H1 (cell line): ENCODE measurements around the gene CYP1A1. TPM values are rescaled to one million over a fixed set of nuclear protein-coding genes. Genes with fewer than 3 reads are reported as not detected.

Experiments used
- CTCF ChIA-PET: fragments of 300-600 bp; sonication (Branson Sonifier 250); formaldehyde crosslinking; loops from one replicate; lab custom pipeline; 2021; ENCODE audit not compliant: partially characterized antibody; lab: Charles Lee
- POLR2A ChIA-PET: fragments of 300-600 bp; sonication (Branson Sonifier 250); formaldehyde crosslinking; loops from one replicate; lab custom pipeline; 2021; ENCODE audit warnings: inconsistent platforms; ENCODE audit not compliant: partially characterized antibody; lab: Charles Lee
- DNase-seq, 2 experiments: peaks; one replicate each; pipeline versions ENCODE4 v3.0.0 to v3.0.0-alpha.2; 2010 to 2022; ENCODE audit warnings: low spot score in 2 of 2, low read depth in 1 of 2, mixed read lengths in 1 of 2
- FAIRE-seq: peaks from 2 replicates; lab custom pipeline; 2011; peaks lifted over from hg19 to GRCh38; lab: Jason Lieb, UNC
- H2AFZ ChIP-seq: 2 replicates; pipeline ENCODE4 v1.8.1; 2012; ENCODE audit warnings: low read length, inconsistent platforms
- H2AK5ac ChIP-seq: 2 replicates; pipeline ENCODE4 v1.6.1; 2013; ENCODE audit warnings: low read depth, low read length
- H2BK120ac ChIP-seq: replicated peaks from 2 replicates; pipeline ENCODE3; 2013; ENCODE audit warnings: low read depth, low read length, inconsistent platforms
- H2BK12ac ChIP-seq: 2 replicates; pipeline ENCODE4 v1.6.1; 2013; ENCODE audit warnings: low read depth, low read length
- H2BK15ac ChIP-seq: 2 replicates; pipeline ENCODE4 v1.6.1; 2013; ENCODE audit warnings: low read length
- H2BK20ac ChIP-seq: 2 replicates; pipeline ENCODE4 v1.6.1; 2013; ENCODE audit warnings: low read length
- H2BK5ac ChIP-seq: 2 replicates; pipeline ENCODE4 v1.6.1; 2013; ENCODE audit warnings: low read depth, low read length
- H3K14ac ChIP-seq: 2 replicates; pipeline ENCODE4 v1.6.1; 2013; ENCODE audit warnings: inconsistent platforms; ENCODE audit not compliant: insufficient read length
- H3K18ac ChIP-seq: 2 replicates; pipeline ENCODE4 v1.6.1; 2013; ENCODE audit warnings: low read length; ENCODE audit errors: extremely low read depth
- H3K23ac ChIP-seq: 2 replicates; pipeline ENCODE4 v1.6.1; 2013; ENCODE audit warnings: inconsistent platforms; ENCODE audit not compliant: insufficient read length
- H3K23me2 ChIP-seq: 2 replicates; pipeline ENCODE4 v1.6.1; 2013; ENCODE audit warnings: low read depth, low read length
- H3K27ac ChIP-seq: 2 replicates; pipeline ENCODE4 v1.6.1; 2011; ENCODE audit warnings: low read depth, low read length, inconsistent platforms
- H3K27me3 ChIP-seq, 4 experiments: replicated peaks in 1 of 4; 1 replicate in 1 of 4; 2 replicates in 3 of 4; pipeline versions ENCODE4 v1.6.1 to v1.8.1; 2011 to 2013; ENCODE audit warnings: low read length in 3 of 4, mild to moderate bottlenecking in 3 of 4, inconsistent platforms in 2 of 4, mixed read lengths in 2 of 4, moderate library complexity in 1 of 4; ENCODE audit not compliant: control insufficient read depth in 3 of 4, insufficient read depth in 3 of 4; ENCODE audit errors: extremely low read depth in 1 of 4
- H3K36me3 ChIP-seq, 4 experiments: 2 replicates each; pipeline versions ENCODE4 v1.6.1 to v1.8.1; 2011 to 2013; ENCODE audit warnings: mild to moderate bottlenecking in 4 of 4, low read length in 3 of 4, moderate library complexity in 2 of 4, control low read depth in 1 of 4, inconsistent platforms in 1 of 4; ENCODE audit not compliant: insufficient read depth in 4 of 4, control insufficient read depth in 2 of 4
- H3K4ac ChIP-seq: replicated peaks from 2 replicates; pipeline ENCODE3; 2013; ENCODE audit warnings: low read length, low read depth, mixed read lengths, inconsistent platforms; ENCODE audit not compliant: insufficient read length
- H3K4me1 ChIP-seq, 4 experiments: replicated peaks in 1 of 4; 1 replicate in 1 of 4; 2 replicates in 3 of 4; pipeline versions ENCODE4 v1.6.1 to v1.8.1; 2011 to 2013; ENCODE audit warnings: low read length in 3 of 4, inconsistent platforms in 2 of 4, mixed read lengths in 1 of 4; ENCODE audit not compliant: insufficient read depth in 4 of 4, control insufficient read depth in 3 of 4
- H3K4me2 ChIP-seq, 2 experiments: 2 replicates each; pipeline versions ENCODE4 v1.6.1 to v1.8.1; 2011 to 2013; ENCODE audit warnings: low read depth in 2 of 2, low read length in 2 of 2, control low read depth in 1 of 2, inconsistent platforms in 1 of 2, mild to moderate bottlenecking in 1 of 2; ENCODE audit not compliant: insufficient read depth in 1 of 2
- H3K4me3 ChIP-seq, 4 experiments: fragments of 200-600, 300-600 bp in 1 of 4; sonication (generic), shearing (Covaris generic), sonication (Bioruptor Twin) in 1 of 4; 2 replicates each; pipeline versions ENCODE4 v1.5.1 to v1.8.1; 2011 to 2016; ENCODE audit warnings: low read length in 4 of 4, low read depth in 3 of 4, control low read depth in 2 of 4, inconsistent platforms in 2 of 4, mild to moderate bottlenecking in 2 of 4, mixed read lengths in 1 of 4, moderate library complexity in 1 of 4; ENCODE audit not compliant: insufficient read depth in 2 of 4; ENCODE audit errors: extremely low read depth in 1 of 4
- H3K56ac ChIP-seq: replicated peaks from 2 replicates; pipeline ENCODE3; 2013; ENCODE audit warnings: low read depth, mild to moderate bottlenecking, mixed read lengths, low read length, inconsistent platforms; ENCODE audit not compliant: insufficient read length
- H3K79me1 ChIP-seq: 2 replicates; pipeline ENCODE4 v1.6.1; 2013; ENCODE audit warnings: low read depth, low read length, control low read depth
- H3K79me2 ChIP-seq, 2 experiments: 2 replicates each; pipeline versions ENCODE4 v1.6.1 to v1.8.1; 2012 to 2013; ENCODE audit warnings: low read length in 2 of 2, mild to moderate bottlenecking in 2 of 2, inconsistent platforms in 1 of 2; ENCODE audit not compliant: insufficient read depth in 2 of 2, control insufficient read depth in 1 of 2
- H3K9ac ChIP-seq, 4 experiments: replicated peaks in 1 of 4; 1 replicate in 1 of 4; 2 replicates in 3 of 4; pipeline versions ENCODE4 v1.6.1 to v1.8.1; 2011 to 2013; ENCODE audit warnings: low read depth in 3 of 4, low read length in 3 of 4, control low read depth in 2 of 4, mild to moderate bottlenecking in 2 of 4, moderate library complexity in 2 of 4, inconsistent platforms in 1 of 4; ENCODE audit errors: extremely low read depth in 1 of 4
- H3K9me3 ChIP-seq, 2 experiments: 2 replicates each; pipeline versions ENCODE4 v1.6.1 to v1.8.1; 2012 to 2013; ENCODE audit warnings: mild to moderate bottlenecking in 2 of 2, moderate library complexity in 2 of 2, control low read depth in 1 of 2, inconsistent platforms in 1 of 2, low read depth in 1 of 2, low read length in 1 of 2, mixed read lengths in 1 of 2; ENCODE audit not compliant: insufficient read depth in 2 of 2
- H4K20me1 ChIP-seq, 2 experiments: replicated peaks in 1 of 2; 2 replicates each; pipeline versions ENCODE3 to v1.8.1; 2011 to 2013; ENCODE audit warnings: inconsistent platforms in 2 of 2, low read length in 2 of 2, mild to moderate bottlenecking in 1 of 2; ENCODE audit not compliant: insufficient read depth in 2 of 2, control insufficient read depth in 1 of 2
- H4K5ac ChIP-seq: 2 replicates; pipeline ENCODE4 v1.6.1; 2013; ENCODE audit warnings: low read length, low read depth, mixed read lengths, inconsistent platforms; ENCODE audit not compliant: insufficient read length
- H4K8ac ChIP-seq: 2 replicates; pipeline ENCODE4 v1.8.0; 2013; ENCODE audit warnings: mild to moderate bottlenecking, moderate library complexity, low read length, inconsistent platforms; ENCODE audit not compliant: insufficient read depth; ENCODE audit errors: extremely low read depth
- H4K91ac ChIP-seq: replicated peaks from 2 replicates; pipeline ENCODE3; 2013; ENCODE audit warnings: low read length, mixed read lengths, inconsistent platforms; ENCODE audit not compliant: insufficient read length
- GTF2F1 ChIP-seq: IDR thresholded peaks from 2 replicates; pipeline ENCODE4 v1.6.1; 2012; ENCODE audit warnings: low read depth, low read length, improper control_type of control experiment, borderline replicate concordance
- JUND ChIP-seq: IDR thresholded peaks from 2 replicates; pipeline ENCODE4 v1.6.1; 2011; ENCODE audit warnings: mild to moderate bottlenecking, improper control_type of control experiment, low read length
- MAFK ChIP-seq: IDR thresholded peaks from 2 replicates; pipeline ENCODE4 v1.6.1; 2012; ENCODE audit warnings: low read depth, mild to moderate bottlenecking, improper control_type of control experiment, low read length
- NANOG ChIP-seq: IDR thresholded peaks from 2 replicates; pipeline ENCODE4 v1.6.1; 2011; ENCODE audit warnings: low read length, low read depth, mild to moderate bottlenecking, inconsistent platforms; ENCODE audit not compliant: insufficient read depth, poor library complexity, severe bottlenecking
- PHF8 ChIP-seq: fragments of 200-600 bp; sonication (generic); conservative IDR thresholded peaks from 2 replicates; pipeline ENCODE4 v1.7.1; 2012; ENCODE audit warnings: low read depth, mild to moderate bottlenecking, inconsistent platforms, low read length, moderate library complexity
- RAD21 ChIP-seq, 2 experiments: IDR thresholded peaks in 1 of 2; conservative IDR thresholded peaks in 1 of 2; 2 replicates each; pipeline ENCODE4 v1.6.1; 2011; ENCODE audit warnings: low read depth in 2 of 2, low read length in 2 of 2, improper control_type of control experiment in 1 of 2, inconsistent platforms in 1 of 2, mild to moderate bottlenecking in 1 of 2, moderate library complexity in 1 of 2
- SAP30 ChIP-seq: fragments of 300-600 bp; sonication (generic); IDR thresholded peaks from 2 replicates; pipeline ENCODE4 v1.7.1; 2012; ENCODE audit warnings: low read length, moderate library complexity, mild to moderate bottlenecking, inconsistent platforms; ENCODE audit not compliant: insufficient read depth, insufficient replicate concordance
- polyA plus RNA-seq, 7 experiments: library from polyadenylated mRNA; depleted of rRNA in 3 of 7; stranded (reverse) in 5 of 7; unstranded in 2 of 7; fragments of >200 nt in 5 of 7; fragments of 200-250 nt in 2 of 7; gene quantifications; 1 replicate in 5 of 7; 2 replicates in 1 of 7; 4 replicates in 1 of 7; pipeline versions ENCODE4 v1.2.1 to v1.2.3, GENCODE V29; 2011 to 2013; ENCODE audit warnings: missing spikeins in 2 of 7, mixed read lengths in 2 of 7
- total RNA-seq: library from RNA; stranded (reverse); fragmentation: NEBNext Ultra II Directional; extraction: Animal tissue kit (Norgen Biotek cat#: 25700); gene quantifications from 2 replicates; pipeline ENCODE4 v1.2.1, GENCODE V29; 2021

CYP1A1 gene
- total and polyA plus RNA-seq, 2 of the 8 experiments (the other 6 are each of a cell fraction or from before 2014, with no cell fraction given), result 0.32 to 0.35 TPM

DNA sequence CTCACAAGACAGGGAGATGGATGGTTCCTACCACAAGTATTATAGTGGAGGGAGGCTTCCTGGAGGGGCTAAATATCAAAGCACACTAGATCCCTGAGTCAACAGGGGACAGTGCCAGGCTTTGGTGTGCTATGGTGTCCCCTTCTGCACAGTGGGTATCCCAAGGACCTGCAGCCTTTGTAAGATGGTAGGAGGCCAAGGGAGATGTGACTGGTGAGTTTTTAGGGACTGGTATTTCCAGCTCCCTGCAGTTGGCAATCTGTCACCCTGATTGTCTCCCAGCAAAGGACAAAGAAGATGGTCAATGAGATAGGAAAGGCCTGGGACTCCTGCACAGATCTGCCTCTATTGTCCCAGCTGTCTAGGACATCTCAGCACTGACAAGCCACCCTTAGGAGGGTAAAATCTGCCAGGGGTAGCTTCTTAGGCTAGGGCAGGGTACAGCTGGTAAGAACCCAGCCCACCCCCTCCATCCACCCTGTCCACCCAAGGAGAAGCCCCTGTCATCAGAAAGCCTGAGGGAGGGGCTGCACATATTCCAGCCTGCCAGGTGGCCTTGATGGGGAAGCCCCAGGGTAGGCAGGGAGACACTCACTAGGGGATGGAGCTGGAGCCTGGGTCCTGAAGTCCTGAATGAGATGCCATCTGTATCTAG is 631 bp downstream of the CYP1A1 start:
- H3K4me1 ChIP-seq, result peaks cover 0 to 5% (median 0%) of the 10 kb centered on the region in 4 experiments; a peak in 3 of 7 replicates
- FAIRE-seq (no peak), DNase-seq (no peak)
- peak overlapping the region in 1 of 2 experiments; percentile 82; a peak in 1 of 4 replicates for H3K4me2 ChIP-seq
- 0 out of 2 replicates have a peak overlapping the region, but pooled peaks have one; percentile 49 for H2BK15ac ChIP-seq
- no peak overlapping the region for H3K9ac ChIP-seq
- H3K27ac ChIP-seq, result no peak overlapping the region
- POLR2A ChIA-PET, result interaction anchor here (0.7 to 5.5 kb wide), 12 partner anchors 13 to 91 kb away, joined by 3 to 46 read pairs (median 4); partner anchors contain the start of gene EDC3
- H3K27me3 ChIP-seq, result peaks cover 11 to 31% (median 26%) of the 10 kb centered on the region in 4 experiments
- no peaks in the 10 kb centered on the region; a peak in 1 of 4 replicates for H3K9me3 ChIP-seq
- H2BK5ac ChIP-seq, result no peak overlapping the region
- CTCF ChIA-PET, result interaction anchor here (0.7 to 4.3 kb wide), 9 partner anchors 10 to 101 kb away, joined by 3 to 39 read pairs (median 3); partner anchors contain the start of gene EDC3
- H4K5ac ChIP-seq, result no peak overlapping the region
- peak overlapping the region; percentile 46; the same call in 1 of the 2 replicates for H2BK12ac ChIP-seq
- H4K91ac ChIP-seq, result no peak overlapping the region
- H2AFZ ChIP-seq, result no peak overlapping the region
- no peak overlapping the region; a peak in 1 of 8 replicates for H3K4me3 ChIP-seq
- peaks cover 11% of the 10 kb centered on the region; the same call in 1 of the 2 replicates for H3K23me2 ChIP-seq
- H2BK120ac ChIP-seq, result no peak overlapping the region
- H3K23ac ChIP-seq, result no peak overlapping the region
- H4K8ac ChIP-seq, result no peak overlapping the region
- H3K79me1 ChIP-seq, result no peaks in the 10 kb centered on the region
- no peak overlapping the region for H3K56ac ChIP-seq
- TF ChIP-seq RAD21 (IDR thresholded peaks at IDR 0.05 in 1 of 2, conservative IDR thresholded peaks at IDR 0.05 in 1 of 2; ENCODE audit: low read depth in 2 of 2, low read length in 2 of 2) (no peak), SAP30 (no peak), MAFK (no peak), JUND (no peak), NANOG (no peak), PHF8 (no peak), GTF2F1 (no peak)
- H2BK20ac ChIP-seq, result peak overlapping the region; percentile 87; the same call in 1 of the 2 replicates
- no peak overlapping the region for H3K14ac ChIP-seq
- H2AK5ac ChIP-seq, result no peak overlapping the region
- no peaks in the 10 kb centered on the region for H3K36me3 ChIP-seq
- H3K79me2 ChIP-seq, result no peaks in the 10 kb centered on the region
- no peak overlapping the region for H3K18ac ChIP-seq
- no peaks in the 10 kb centered on the region for H4K20me1 ChIP-seq
- no peak overlapping the region for H3K4ac ChIP-seq
